Trophoblast cell (in vitro differentiated cells and primary cell): ENCODE results near the gene MARCHF6.
A peak's percentile ranks its signal among the peaks of the same experiment; 100 is the strongest.

Source experiments
- DNase-seq, 2 donors: peaks; one replicate each; pipeline ENCODE4 v3.0.0-alpha.2; 2016
- H2AFZ ChIP-seq: 2 replicates; pipeline ENCODE4 v1.6.1; 2013; ENCODE audit warnings: low read length, moderate library complexity, mild to moderate bottlenecking; ENCODE audit not compliant: insufficient read depth, poor library complexity
- H2AK5ac ChIP-seq: 2 replicates; pipeline ENCODE4 v1.6.1; 2013; ENCODE audit warnings: mild to moderate bottlenecking, low read length
- H2BK120ac ChIP-seq: 2 replicates; pipeline ENCODE4 v1.6.1; 2013; ENCODE audit warnings: low read length, mild to moderate bottlenecking, moderate library complexity; ENCODE audit not compliant: insufficient read depth, poor library complexity
- H2BK12ac ChIP-seq: 2 replicates; pipeline ENCODE4 v1.6.1; 2013; ENCODE audit warnings: mild to moderate bottlenecking, low read length, moderate library complexity
- H2BK5ac ChIP-seq: 2 replicates; pipeline ENCODE4 v1.6.1; 2013; ENCODE audit warnings: low read length, low read depth, moderate library complexity, mild to moderate bottlenecking; ENCODE audit not compliant: poor library complexity
- H3K14ac ChIP-seq: 2 replicates; pipeline ENCODE4 v1.6.1; 2013; ENCODE audit warnings: mild to moderate bottlenecking, low read length
- H3K18ac ChIP-seq: 2 replicates; pipeline ENCODE4 v1.6.1; 2013; ENCODE audit warnings: mild to moderate bottlenecking, low read length
- H3K23ac ChIP-seq: 2 replicates; pipeline ENCODE4 v1.6.1; 2013; ENCODE audit warnings: low read length
- H3K27ac ChIP-seq: 2 replicates; pipeline ENCODE4 v1.5.1; 2013; ENCODE audit warnings: low read depth, mild to moderate bottlenecking, inconsistent platforms, low read length, moderate library complexity
- H3K27me3 ChIP-seq: 2 replicates; pipeline ENCODE4 v1.6.1; 2013; ENCODE audit warnings: inconsistent platforms, mild to moderate bottlenecking, low read length, moderate library complexity; ENCODE audit not compliant: insufficient read depth
- H3K36me3 ChIP-seq, 2 experiments: 1 replicate in 1 of 2; 2 replicates in 1 of 2; pipeline ENCODE4 v1.6.1; 2013; ENCODE audit warnings: low read length in 2 of 2, mild to moderate bottlenecking in 2 of 2, moderate library complexity in 1 of 2; ENCODE audit not compliant: insufficient read depth in 2 of 2, control insufficient read depth in 1 of 2
- H3K4ac ChIP-seq: 2 replicates; pipeline ENCODE4 v1.6.1; 2013; ENCODE audit warnings: low read depth, mild to moderate bottlenecking, low read length, moderate library complexity
- H3K4me1 ChIP-seq, 2 experiments: 1 replicate in 1 of 2; 2 replicates in 1 of 2; pipeline ENCODE4 v1.6.1; 2013; ENCODE audit warnings: low read length in 2 of 2, mild to moderate bottlenecking in 2 of 2, moderate library complexity in 1 of 2; ENCODE audit not compliant: insufficient read depth in 2 of 2, control insufficient read depth in 1 of 2
- H3K4me2 ChIP-seq: 2 replicates; pipeline ENCODE4 v1.6.1; 2013; ENCODE audit warnings: inconsistent platforms, mild to moderate bottlenecking, low read length, moderate library complexity
- H3K4me3 ChIP-seq: 2 replicates; pipeline ENCODE4 v1.5.1; 2013; ENCODE audit warnings: mild to moderate bottlenecking, low read depth, low read length, inconsistent platforms
- H3K79me1 ChIP-seq: one replicate; pipeline ENCODE4 v1.6.1; 2013; ENCODE audit warnings: low read length
- H3K79me2 ChIP-seq: 2 replicates; pipeline ENCODE4 v1.6.1; 2013; ENCODE audit warnings: low read length, mild to moderate bottlenecking; ENCODE audit not compliant: control insufficient read depth, insufficient read depth, poor library complexity
- H3K9ac ChIP-seq: 2 replicates; pipeline ENCODE4 v1.6.1; 2013; ENCODE audit warnings: mild to moderate bottlenecking, low read length
- H3K9me3 ChIP-seq: 2 replicates; pipeline ENCODE4 v1.6.1; 2013; ENCODE audit warnings: low read depth, mild to moderate bottlenecking, control low read depth, inconsistent platforms, low read length; ENCODE audit not compliant: insufficient read depth
- H4K12ac ChIP-seq: 2 replicates; pipeline ENCODE4 v1.6.1; 2013; ENCODE audit warnings: low read depth, mild to moderate bottlenecking, low read length, moderate library complexity
- H4K8ac ChIP-seq: 2 replicates; pipeline ENCODE4 v1.6.1; 2013; ENCODE audit warnings: low read depth, mild to moderate bottlenecking, low read length, moderate library complexity
- H4K91ac ChIP-seq: one replicate; pipeline ENCODE4 v1.6.1; 2013; ENCODE audit warnings: low read depth, mild to moderate bottlenecking, low read length, moderate library complexity
- WGBS: extraction: QIAGEN DNeasy Blood & Tissue Kit; methylation state at CpG from one replicate; pipeline ENCODE4 v1.1.7; 2013; ENCODE audit warnings: missing lambda C conversion rate; ENCODE audit not compliant: insufficient read length, insufficient coverage; ENCODE audit errors: extremely low coverage; 5-methylcytosine and 5-hydroxymethylcytosine counted together

Gene MARCHF6

DNA sequence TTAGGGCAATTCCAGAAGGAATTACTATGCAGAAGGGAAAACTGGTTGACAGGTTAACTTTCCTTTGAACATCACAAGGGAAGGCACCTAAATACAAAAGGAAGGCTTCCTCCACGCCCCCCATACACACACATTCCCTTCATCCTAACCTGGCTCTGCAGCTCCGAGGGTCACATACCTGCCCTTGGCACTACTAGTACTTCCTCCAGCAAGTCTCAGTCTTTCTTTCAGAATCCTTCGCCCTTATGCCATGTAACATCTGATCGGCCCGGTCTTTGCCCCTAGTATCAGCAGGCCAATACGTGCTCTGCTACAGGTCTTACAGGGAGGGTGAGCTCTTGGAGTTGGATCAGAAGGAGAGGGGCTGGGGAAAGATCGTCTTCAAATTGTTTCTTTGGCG lies 1.6 kb upstream of the MARCHF6 start:
- Histone ChIP-seq H3K4me1 (peaks cover 0 to 2% of the 10 kb centered on the region in 2 experiments), H3K79me1 (peaks cover 13% of the 10 kb centered on the region), H2BK12ac (no peak overlapping the region), H3K9me3 (no peaks in the 10 kb centered on the region), H3K14ac (no peak overlapping the region), H3K4me3 (no peak overlapping the region), H3K79me2 (peaks cover 10% of the 10 kb centered on the region), H3K4me2 (no peak overlapping the region), H4K91ac (no peak overlapping the region), H2BK120ac (no peak overlapping the region), H3K9ac (no peak overlapping the region), H4K12ac (no peak overlapping the region), H3K27me3 (no peaks in the 10 kb centered on the region), H3K23ac (no peak overlapping the region), H3K4ac (no peak overlapping the region), H2BK5ac (no peak overlapping the region), H3K18ac (no peak overlapping the region), H2AFZ (no peak overlapping the region), H2AK5ac (no peak overlapping the region), H3K36me3 (no peaks in the 10 kb centered on the region), H3K27ac (no peak overlapping the region), H4K8ac (no peak overlapping the region)
- no peak for DNase-seq
- WGBS, result no CpG with 5 or more reads among the region's 8 CpGs

DNA sequence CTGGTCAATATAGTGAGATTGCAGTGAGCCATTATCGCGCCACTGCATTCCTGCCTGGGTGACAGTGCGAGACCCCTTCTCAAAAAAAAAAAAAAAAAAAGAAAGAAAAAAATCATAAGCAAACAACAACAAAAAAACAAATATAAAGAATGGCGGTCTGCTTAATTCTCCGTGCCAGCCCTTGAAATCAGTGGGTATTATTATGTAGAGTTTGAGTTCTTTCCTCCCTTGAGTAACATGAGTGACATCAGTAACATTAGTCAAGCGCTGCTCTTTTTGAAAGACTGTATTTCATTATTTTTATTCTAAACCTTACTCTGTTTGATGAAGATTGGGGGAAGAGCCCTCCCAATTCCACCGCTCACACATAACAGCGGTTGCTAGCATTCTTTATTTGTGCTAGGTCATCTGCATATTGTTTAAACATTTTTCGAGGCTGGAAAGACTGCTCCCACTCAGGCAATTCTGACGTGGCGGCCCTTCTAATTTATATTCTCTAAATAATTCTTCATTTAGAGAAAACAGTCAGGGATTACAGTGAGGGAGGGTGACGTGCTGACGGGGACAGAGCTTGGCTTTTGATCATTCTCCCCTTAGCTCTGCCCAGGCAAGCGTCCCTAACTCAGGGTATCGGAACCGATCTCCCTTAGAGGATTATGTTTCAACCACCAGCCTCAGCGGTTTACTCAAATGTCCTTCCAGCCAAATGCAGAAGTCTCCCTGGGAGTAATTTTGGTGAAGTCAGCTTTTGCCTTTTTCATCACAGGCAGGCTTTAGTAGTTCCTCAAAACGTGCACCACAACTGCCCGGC lies 860 bp upstream of the MARCHF6 start:
- peaks cover 0 to 2% of the 10 kb centered on the region in 2 experiments for H3K4me1 ChIP-seq
- WGBS, result no CpG with 5 or more reads among the region's 19 CpGs
- H3K14ac ChIP-seq, result peak overlapping the region; percentile 72

DNA sequence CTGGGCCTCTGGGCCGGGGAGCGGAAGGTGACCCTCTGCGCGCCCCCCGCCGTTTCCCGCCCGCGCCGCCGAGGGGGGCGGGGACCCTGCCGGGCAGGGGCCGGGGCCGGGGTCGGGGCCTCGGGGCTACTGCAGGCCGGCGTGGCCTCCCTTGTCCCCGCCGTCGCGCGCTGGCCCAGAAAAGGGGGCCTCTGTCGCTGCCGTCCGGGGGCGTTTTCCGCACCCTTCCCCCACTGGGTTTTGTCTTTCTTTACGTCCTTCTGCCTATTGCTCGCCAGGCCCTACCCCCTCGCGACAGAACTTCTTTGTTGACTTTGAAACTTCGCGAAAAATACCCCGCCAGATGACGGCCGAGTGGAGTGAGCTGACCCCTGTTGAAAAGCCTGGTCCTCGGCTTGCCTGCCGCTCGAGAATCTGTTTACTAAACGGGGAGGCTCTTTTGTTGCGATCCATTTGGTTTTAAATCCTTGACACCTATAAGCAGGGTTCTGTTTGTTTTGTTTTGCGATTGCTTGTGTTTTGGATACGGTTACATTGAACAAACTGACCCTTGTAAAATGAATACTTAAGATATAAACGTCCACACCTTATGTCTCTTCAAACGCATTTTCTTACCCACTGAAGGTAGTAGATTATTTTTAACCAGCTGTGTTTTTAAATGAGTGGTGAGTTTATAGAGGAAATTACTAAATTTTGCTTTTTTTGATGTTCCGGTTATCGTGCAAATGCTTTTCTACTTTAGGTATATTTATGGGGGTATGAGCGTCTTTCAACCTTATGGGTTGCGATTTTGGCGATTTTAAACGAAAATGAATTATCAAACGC lies 765 bp downstream of the MARCHF6 start:
- Histone ChIP-seq H3K9ac (peak overlapping the region; percentile 93), H3K23ac (no peak overlapping the region), H3K4me3 (peak overlapping the region; percentile 94), H3K4me2 (peak overlapping the region; percentile 58), H2AK5ac (no peak overlapping the region), H4K91ac (peak overlapping the region; percentile 90), H2BK120ac (peak overlapping the region; percentile 82), H3K27ac (peak overlapping the region; percentile 99), H3K14ac (peak overlapping the region; percentile 91), H4K12ac (peak overlapping the region; percentile 55), H3K9me3 (no peaks in the 10 kb centered on the region), H4K8ac (peak overlapping the region; percentile 87), H3K27me3 (no peaks in the 10 kb centered on the region), H3K4me1 (peaks cover 0 to 2% of the 10 kb centered on the region in 2 experiments), H3K18ac (peak overlapping the region; percentile 87), H2AFZ (peak overlapping the region; percentile 71), H2BK5ac (peak overlapping the region; percentile 92), H3K79me1 (peaks cover 13% of the 10 kb centered on the region), H2BK12ac (no peak overlapping the region), H3K4ac (peak overlapping the region; percentile 70), H3K36me3 (no peaks in the 10 kb centered on the region), H3K79me2 (peaks cover 10% of the 10 kb centered on the region)
- WGBS, result no CpG with 5 or more reads among the region's 54 CpGs
- DNase-seq, result peak; percentile 53 to 69

More for the DNA sequence above, 860 bp upstream of the MARCHF6 start:
- Histone ChIP-seq H3K27ac (peak overlapping the region; percentile 87), H3K27me3 (no peaks in the 10 kb centered on the region), H3K23ac (no peak overlapping the region), H3K4me3 (peak overlapping the region; percentile 94), H3K79me1 (peaks cover 13% of the 10 kb centered on the region), H3K4ac (peak overlapping the region; percentile 22), H3K4me2 (peak overlapping the region; percentile 100), H4K12ac (peak overlapping the region; percentile 62), H3K18ac (peak overlapping the region; percentile 53), H4K8ac (peak overlapping the region; percentile 95), H3K9me3 (no peaks in the 10 kb centered on the region), H2AFZ (peak overlapping the region; percentile 34), H3K79me2 (peaks cover 10% of the 10 kb centered on the region), H4K91ac (peak overlapping the region; percentile 82), H2AK5ac (peak overlapping the region; percentile 1), H3K9ac (peak overlapping the region; percentile 96), H2BK5ac (peak overlapping the region; percentile 53), H2BK12ac (no peak overlapping the region), H3K36me3 (no peaks in the 10 kb centered on the region), H2BK120ac (peak overlapping the region; percentile 54)
- DNase-seq, result peak in 1 of 2 donors; percentile 53

DNA sequence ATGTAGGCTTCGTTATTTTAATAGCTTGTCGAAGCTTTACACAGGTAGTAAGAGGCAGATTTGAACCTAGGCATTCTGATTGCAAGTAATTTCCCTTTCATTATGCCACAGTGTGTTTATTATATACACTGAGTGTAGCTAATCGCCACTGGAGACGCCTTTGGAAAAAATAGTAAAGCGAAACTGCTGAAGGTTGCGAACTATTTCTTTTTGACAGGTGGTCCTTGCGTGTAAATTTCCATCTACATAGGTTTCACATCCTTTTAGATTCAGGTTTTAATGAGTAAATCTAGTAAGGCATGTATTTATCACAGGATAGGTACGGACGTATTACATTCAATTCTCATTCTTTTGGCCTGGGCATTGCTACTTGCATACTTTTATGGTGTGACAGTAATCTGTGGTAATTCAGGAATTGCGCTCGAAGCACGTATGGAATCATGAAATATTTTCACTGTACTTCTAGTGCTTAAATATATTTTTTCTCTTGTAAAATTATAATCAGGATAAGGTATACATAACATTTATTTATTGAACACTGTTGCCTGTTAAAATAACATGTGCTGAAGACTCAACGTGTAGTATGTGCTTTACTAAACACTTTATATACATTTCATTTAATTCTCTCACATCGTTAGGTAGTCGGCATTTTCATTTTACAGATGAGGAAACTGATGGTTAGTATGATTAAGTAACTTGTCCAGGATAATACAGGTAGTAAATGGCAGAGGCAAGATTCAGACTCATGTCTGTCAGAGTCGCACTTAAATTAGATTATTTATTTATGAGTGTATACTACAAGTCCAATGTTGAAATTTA lies 1.8 kb downstream of the MARCHF6 start:
- H4K12ac ChIP-seq, result no peak overlapping the region
- H3K4me1 ChIP-seq, result peaks cover 0 to 2% of the 10 kb centered on the region in 2 experiments
- H4K8ac ChIP-seq, result no peak overlapping the region
- no peak overlapping the region for H3K4me3 ChIP-seq
- H3K27ac ChIP-seq, result no peak overlapping the region
- peak; percentile 61 to 89 for DNase-seq
- H2BK5ac ChIP-seq, result no peak overlapping the region
- H2AK5ac ChIP-seq, result no peak overlapping the region
- no peak overlapping the region for H3K4ac ChIP-seq
- peaks cover 13% of the 10 kb centered on the region for H3K79me1 ChIP-seq
- no peak overlapping the region for H4K91ac ChIP-seq
- H3K14ac ChIP-seq, result no peak overlapping the region
- H3K79me2 ChIP-seq, result peaks cover 10% of the 10 kb centered on the region
- H3K9me3 ChIP-seq, result no peaks in the 10 kb centered on the region
- no peaks in the 10 kb centered on the region for H3K36me3 ChIP-seq
- peak overlapping the region; percentile 58 for H3K4me2 ChIP-seq
- no peak overlapping the region for H3K18ac ChIP-seq
- no peaks in the 10 kb centered on the region for H3K27me3 ChIP-seq
- H3K23ac ChIP-seq, result no peak overlapping the region
- WGBS, result no CpG with 5 or more reads among the region's 16 CpGs
- no peak overlapping the region for H2BK120ac ChIP-seq
- H3K9ac ChIP-seq, result no peak overlapping the region
- no peak overlapping the region for H2AFZ ChIP-seq
- H2BK12ac ChIP-seq, result no peak overlapping the region
